Colon (tissue), 2 donors: ENCODE data around the gene PES1.
"Not testable (repeated sequence)": the region's sequence is repeated elsewhere in the genome, so short reads cannot be mapped to it uniquely, and the experiment has no call there.

Experiments
- FAIRE-seq: peaks from 2 replicates; lab custom pipeline; 2012; peaks lifted over from hg19 to GRCh38; lab: Jason Lieb, UNC
- donor health status: control.
- donor health status: control.

PES1 gene

GRCh38 chr22:30591588-30592359, at the start of gene PES1:
PES1 (minus strand) TSS chr22:30591910; CDS start chr22:30591833, 77 bp downstream.
- peak; percentile 86 for FAIRE-seq

GRCh38 chr22:30640839-30641430, 49.2 kb upstream of the PES1 start:
- no peak for FAIRE-seq

- no peak for FAIRE-seq
These were observed 48.7 kb upstream of the PES1 start for GRCh38 chr22:30640361-30640760.

GRCh38 chr22:30637701-30638114, 46.0 kb upstream of the PES1 start:
- no peak for FAIRE-seq

GRCh38 chr22:30636226-30637077, 44.7 kb upstream of the PES1 start:
- FAIRE-seq, result no peak

GRCh38 chr22:30635273-30636225, 43.8 kb upstream of the PES1 start, which contains the start of gene SLC35E4:
SLC35E4 (plus strand) TSS chr22:30635781; CDS start chr22:30636451, 670 bp downstream.
- FAIRE-seq, result no peak

- FAIRE-seq, result no peak
These were observed 42.9 kb upstream of the PES1 start for GRCh38 chr22:30634471-30635233.

GRCh38 chr22:30631469-30631868, 39.8 kb upstream of the PES1 start:
- FAIRE-seq, result not testable (repeated sequence)

GRCh38 chr22:30628491-30628890, 36.8 kb upstream of the PES1 start:
- FAIRE-seq, result no peak

GRCh38 chr22:30627471-30627870, 35.8 kb upstream of the PES1 start:
- no peak for FAIRE-seq

- no peak for FAIRE-seq
These were observed 34.7 kb upstream of the PES1 start for GRCh38 chr22:30626413-30626812.

- FAIRE-seq, result not testable (repeated sequence)
These were observed 28.2 kb upstream of the PES1 start for GRCh38 chr22:30619909-30620308.

- FAIRE-seq, result no peak
These were observed 26.1 kb upstream of the PES1 start for GRCh38 chr22:30617819-30618218.

- no peak for FAIRE-seq
These were observed 23.8 kb upstream of the PES1 start for GRCh38 chr22:30615543-30615954.

- no peak for FAIRE-seq
These were observed 23.2 kb upstream of the PES1 start for GRCh38 chr22:30614879-30615278.

GRCh38 chr22:30614268-30614667, 22.6 kb upstream of the PES1 start:
- FAIRE-seq, result no peak

GRCh38 chr22:30612789-30613188, 21.1 kb upstream of the PES1 start:
- no peak for FAIRE-seq

- no peak for FAIRE-seq
These were observed 19.5 kb upstream of the PES1 start for GRCh38 chr22:30611197-30611596.

GRCh38 chr22:30610299-30610698, 18.6 kb upstream of the PES1 start:
- FAIRE-seq, result no peak

- no peak for FAIRE-seq
These were observed 17.8 kb upstream of the PES1 start for GRCh38 chr22:30609260-30610185.
